Central memory CD8-positive, alpha-beta T cell (primary cell): ENCODE results near the gene FAT1.

Source experiments
- ATAC-seq: fragments of 150-1000 bp; cut with Tn5 transposase; replicated peaks from 2 replicates; pipeline ENCODE4 v1.10.0; 2022; ENCODE audit warnings: mild to moderate bottlenecking, moderate FRiP score, moderate number of reproducible peaks; ENCODE audit not compliant: poor library complexity, severe bottlenecking; ENCODE audit errors: extremely low read depth
- DNase-seq, 2 donors: peaks; one replicate each; pipeline ENCODE4 v3.0.0; 2021; ENCODE audit warnings: low spot score in 2 of 2
- H3K27ac Mint-ChIP-seq: one replicate; pipeline ENCODE4 v1.8.0; 2022; ENCODE audit warnings: low read depth, mild to moderate bottlenecking, moderate library complexity, mixed read lengths
- H3K27me3 Mint-ChIP-seq: one replicate; pipeline ENCODE4 v1.8.0; 2022; ENCODE audit warnings: mixed read lengths
- H3K36me3 Mint-ChIP-seq: one replicate; pipeline ENCODE4 v1.8.0; 2022; ENCODE audit warnings: mild to moderate bottlenecking, moderate library complexity, mixed read lengths; ENCODE audit not compliant: insufficient read depth
- H3K4me1 Mint-ChIP-seq: one replicate; pipeline ENCODE4 v1.8.0; 2022; ENCODE audit warnings: mixed read lengths
- H3K4me3 Mint-ChIP-seq: one replicate; pipeline ENCODE4 v1.8.0; 2022; ENCODE audit warnings: mild to moderate bottlenecking, moderate library complexity, mixed read lengths
- H3K9me3 Mint-ChIP-seq: one replicate; pipeline ENCODE4 v1.8.0; 2022; ENCODE audit warnings: mixed read lengths

The FAT1 gene

GRCh38 chr4:186581421-186581820, 142.2 kb downstream of the FAT1 start:
- Mint-ChIP-seq H3K4me3 (no peak overlapping the region), H3K36me3 (no peaks in the 10 kb centered on the region), H3K27me3 (no peaks in the 10 kb centered on the region), H3K27ac (no peak overlapping the region), H3K4me1 (no peaks in the 10 kb centered on the region), H3K9me3 (no peaks in the 10 kb centered on the region)
- no peak for ATAC-seq
- no peak for DNase-seq

- Mint-ChIP-seq H3K36me3 (no peaks in the 10 kb centered on the region), H3K9me3 (peaks cover 4% of the 10 kb centered on the region), H3K27me3 (no peaks in the 10 kb centered on the region), H3K4me3 (no peak overlapping the region), H3K27ac (no peak overlapping the region), H3K4me1 (no peaks in the 10 kb centered on the region)
- no peak for ATAC-seq
- DNase-seq = no peak
Observed at GRCh38 chr4:186580669-186581068, 143.0 kb downstream of the FAT1 start.

- Mint-ChIP-seq H3K4me3 (no peak overlapping the region), H3K27me3 (no peaks in the 10 kb centered on the region), H3K27ac (no peak overlapping the region), H3K4me1 (no peaks in the 10 kb centered on the region), H3K9me3 (no peaks in the 10 kb centered on the region), H3K36me3 (peaks cover 1% of the 10 kb centered on the region)
- ATAC-seq (no peak), DNase-seq (no peak)
Observed at GRCh38 chr4:186570193-186570996, 153.3 kb downstream of the FAT1 start.

GRCh38 chr4:186569533-186570192, 154.0 kb downstream of the FAT1 start:
- no peak for DNase-seq
- Mint-ChIP-seq H3K27me3 (no peaks in the 10 kb centered on the region), H3K27ac (no peak overlapping the region), H3K36me3 (peaks cover 1% of the 10 kb centered on the region), H3K4me1 (no peaks in the 10 kb centered on the region), H3K4me3 (no peak overlapping the region), H3K9me3 (no peaks in the 10 kb centered on the region)
- ATAC-seq = no peak

- no peak overlapping the region for H3K27ac Mint-ChIP-seq
- H3K27me3 Mint-ChIP-seq = no peaks in the 10 kb centered on the region
- ATAC-seq (no peak), DNase-seq (no peak)
- no peak overlapping the region for H3K4me3 Mint-ChIP-seq
- H3K4me1 Mint-ChIP-seq = no peaks in the 10 kb centered on the region
- H3K9me3 Mint-ChIP-seq = no peaks in the 10 kb centered on the region
- peaks cover 1% of the 10 kb centered on the region for H3K36me3 Mint-ChIP-seq
Observed at GRCh38 chr4:186566068-186566467, 157.6 kb downstream of the FAT1 start.

DNA sequence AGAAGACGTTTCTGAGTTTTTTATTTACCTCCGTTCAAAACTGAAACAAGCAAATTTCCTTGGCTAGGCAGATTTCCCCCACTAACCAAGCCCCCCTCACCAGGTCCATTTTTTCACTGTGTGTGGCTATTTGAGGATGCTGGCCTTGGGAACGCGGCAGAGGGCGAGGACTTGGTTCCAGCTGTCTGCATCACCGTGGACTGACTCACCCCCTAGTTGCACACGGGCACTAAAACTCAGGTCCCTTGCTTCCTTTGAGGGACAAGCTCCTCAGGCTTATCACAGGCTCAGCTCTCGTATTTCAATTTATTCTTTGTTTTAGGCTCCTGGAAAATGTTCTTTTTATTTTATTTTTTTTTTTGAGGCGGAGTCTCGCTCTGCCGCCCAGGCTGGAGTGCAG, 159.9 kb downstream of the FAT1 start:
- ATAC-seq (no peak), DNase-seq (no peak)
- H3K27ac Mint-ChIP-seq = no peak overlapping the region
- no peaks in the 10 kb centered on the region for H3K4me1 Mint-ChIP-seq
- no peaks in the 10 kb centered on the region for H3K27me3 Mint-ChIP-seq
- H3K36me3 Mint-ChIP-seq = no peaks in the 10 kb centered on the region
- H3K9me3 Mint-ChIP-seq = no peaks in the 10 kb centered on the region
- no peak overlapping the region for H3K4me3 Mint-ChIP-seq

DNA sequence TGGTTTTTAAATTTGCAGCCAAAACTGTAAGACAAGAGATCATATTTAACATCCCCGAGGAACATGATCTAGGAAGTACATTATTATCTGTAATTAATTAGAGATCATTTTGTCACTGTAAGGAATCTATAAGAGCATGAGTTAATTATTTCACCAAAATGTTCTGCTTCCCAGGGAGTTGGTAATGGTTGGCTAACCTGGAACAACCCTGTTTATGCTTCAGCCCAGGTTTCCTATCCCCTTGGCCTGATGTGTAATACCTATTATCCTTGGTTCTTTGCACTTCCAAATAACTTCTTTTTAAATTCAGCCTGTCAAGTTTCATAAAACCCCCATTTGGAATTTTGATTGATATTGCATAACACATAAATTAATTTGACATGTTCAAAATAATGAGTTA, 161.9 kb downstream of the FAT1 start:
- no peak overlapping the region for H3K4me3 Mint-ChIP-seq
- H3K27me3 Mint-ChIP-seq = no peaks in the 10 kb centered on the region
- no peaks in the 10 kb centered on the region for H3K36me3 Mint-ChIP-seq
- H3K4me1 Mint-ChIP-seq = no peaks in the 10 kb centered on the region
- no peaks in the 10 kb centered on the region for H3K9me3 Mint-ChIP-seq
- ATAC-seq (no peak), DNase-seq (no peak)
- no peak overlapping the region for H3K27ac Mint-ChIP-seq

DNA sequence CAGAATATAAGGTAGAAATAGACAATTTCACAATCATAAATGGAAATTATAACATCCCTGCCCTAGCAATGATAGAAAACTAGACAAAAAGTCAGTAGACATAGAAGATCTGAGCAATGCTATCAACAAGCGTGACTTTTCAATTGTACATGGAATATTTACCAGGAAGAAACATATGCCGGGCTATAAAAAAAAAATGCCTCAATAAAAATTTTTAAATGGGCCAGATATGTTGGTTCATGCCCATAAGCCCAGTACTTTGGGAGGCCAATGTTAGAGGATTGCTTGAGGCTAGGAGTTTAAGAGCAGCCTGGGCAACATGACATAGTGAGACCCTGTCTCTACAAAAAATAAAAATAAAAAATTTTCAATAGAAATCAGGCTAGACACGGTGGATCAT, 163.0 kb downstream of the FAT1 start:
- Mint-ChIP-seq H3K4me1 (no peaks in the 10 kb centered on the region), H3K36me3 (no peaks in the 10 kb centered on the region), H3K27me3 (no peaks in the 10 kb centered on the region), H3K4me3 (no peak overlapping the region), H3K9me3 (no peaks in the 10 kb centered on the region), H3K27ac (no peak overlapping the region)
- no peak for ATAC-seq
- no peak for DNase-seq

- ATAC-seq (no peak), DNase-seq (no peak)
- Mint-ChIP-seq H3K27me3 (no peaks in the 10 kb centered on the region), H3K9me3 (no peaks in the 10 kb centered on the region), H3K4me3 (no peak overlapping the region), H3K4me1 (no peaks in the 10 kb centered on the region), H3K27ac (no peak overlapping the region), H3K36me3 (no peaks in the 10 kb centered on the region)
Observed at GRCh38 chr4:186557486-186557885, 166.2 kb downstream of the FAT1 start.

DNA sequence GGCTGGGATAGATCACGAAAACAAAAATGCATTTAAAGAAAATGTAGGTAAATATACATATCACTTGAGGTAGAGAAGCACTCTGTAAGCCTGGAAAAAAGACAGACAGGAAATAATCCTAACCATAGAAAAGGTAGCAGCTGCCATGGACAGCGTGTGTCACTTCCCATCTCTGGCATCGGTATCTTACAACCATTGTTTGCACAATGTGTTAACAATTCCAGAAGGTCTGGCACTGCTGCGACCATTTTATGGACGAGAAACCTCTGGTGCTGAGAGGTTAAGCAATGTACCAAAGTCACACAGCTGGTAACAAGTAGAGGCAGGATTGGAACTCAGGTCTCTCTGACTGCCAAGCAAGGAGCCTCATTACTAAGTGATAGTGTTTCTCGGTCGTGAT, 166.6 kb downstream of the FAT1 start:
- Mint-ChIP-seq H3K4me3 (no peak overlapping the region), H3K4me1 (no peaks in the 10 kb centered on the region), H3K27ac (no peak overlapping the region), H3K36me3 (no peaks in the 10 kb centered on the region), H3K27me3 (no peaks in the 10 kb centered on the region), H3K9me3 (no peaks in the 10 kb centered on the region)
- no peak for ATAC-seq
- no peak for DNase-seq

DNA sequence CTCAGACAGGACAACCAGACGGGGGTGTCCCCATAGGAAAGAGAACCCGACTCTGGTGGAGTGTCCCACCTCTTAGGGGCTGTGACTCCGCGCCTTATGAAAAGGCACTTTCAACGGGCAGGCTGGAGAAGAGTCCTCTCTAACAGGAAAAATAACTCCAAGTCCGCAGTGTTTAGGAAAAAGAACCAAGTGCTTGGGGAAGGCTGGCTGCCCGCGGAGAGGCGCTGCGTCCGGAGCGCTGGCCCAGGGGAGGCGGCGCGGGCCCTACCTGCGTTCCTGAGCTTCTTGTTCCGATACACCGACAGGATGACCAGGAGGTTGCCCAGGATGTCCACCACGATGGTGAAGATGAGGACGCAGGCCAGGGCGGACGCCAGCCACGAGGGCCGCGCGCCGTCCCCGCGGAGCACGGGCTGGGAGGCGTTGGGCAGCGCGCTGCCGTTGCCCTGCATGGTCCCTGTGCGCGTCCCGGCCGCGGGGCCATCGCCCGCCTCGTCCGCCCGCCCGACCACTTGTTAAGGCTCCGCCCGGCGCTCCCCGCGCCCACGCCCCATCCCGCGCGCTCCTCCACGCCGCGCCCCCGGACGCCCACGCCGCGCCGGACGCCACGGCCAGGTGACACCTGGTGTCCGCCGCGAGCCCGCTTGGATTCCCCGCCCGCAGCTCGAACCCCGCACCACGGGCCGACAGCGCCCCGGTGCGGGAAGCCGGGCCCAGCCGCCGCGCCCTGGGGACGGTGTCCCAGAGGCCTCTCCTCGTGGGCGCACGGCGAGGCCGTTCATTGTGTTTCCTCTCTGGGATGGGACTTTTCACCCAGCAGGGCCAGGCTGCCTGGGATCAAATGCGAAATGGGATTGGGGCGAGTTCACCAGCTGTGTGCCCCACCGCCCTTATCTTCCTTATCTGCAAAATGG, 168.5 kb downstream of the FAT1 start, which contains the start of gene MTNR1A:
MTNR1A (minus strand) TSS at position 654 of the 914 bp plus-strand sequence; CDS start at position 452, 202 bp downstream.
- no peak for DNase-seq
- no peak for ATAC-seq
- H3K27me3 Mint-ChIP-seq = peaks cover 10% of the 10 kb centered on the region
- H3K4me3 Mint-ChIP-seq = no peak within 1 kb of the TSS
- H3K36me3 Mint-ChIP-seq = no peaks in the 10 kb centered on the region
- H3K27ac Mint-ChIP-seq = no peak within 1 kb of the TSS
- H3K9me3 Mint-ChIP-seq = no peaks in the 10 kb centered on the region
- H3K4me1 Mint-ChIP-seq = no peaks in the 10 kb centered on the region

DNA sequence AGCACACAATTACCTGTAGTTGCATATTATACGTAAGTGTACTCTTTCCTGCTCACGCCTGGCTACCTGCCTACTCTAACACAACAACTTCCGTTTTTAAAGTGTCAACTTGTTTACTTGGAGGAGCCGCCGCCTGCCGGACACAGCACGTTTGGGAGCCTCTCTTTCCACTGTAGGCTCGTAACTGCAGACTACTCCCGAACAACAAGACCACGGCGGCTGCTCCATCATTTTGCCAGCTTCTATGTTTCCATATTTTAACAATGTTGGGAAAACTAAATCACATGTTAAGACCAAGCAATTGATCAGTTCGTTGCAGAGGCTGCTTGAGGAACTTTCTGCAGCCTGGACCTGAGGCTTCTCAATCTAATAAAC, 169.1 kb downstream of the FAT1 start:
- Mint-ChIP-seq H3K27ac (no peak overlapping the region), H3K27me3 (peaks cover 10% of the 10 kb centered on the region), H3K36me3 (no peaks in the 10 kb centered on the region), H3K4me1 (no peaks in the 10 kb centered on the region), H3K4me3 (no peak overlapping the region), H3K9me3 (no peaks in the 10 kb centered on the region)
- no peak for DNase-seq
- ATAC-seq = no peak
